NCI-H345 (cell line): ENCODE data around the gene SLC25A18.
"Not testable (repeated sequence)": the region's sequence is repeated elsewhere in the genome, so short reads cannot be mapped to it uniquely, and the experiment has no call there.

Source experiments
- DNase-seq: peaks from one replicate; lab custom pipeline; 2025; lab: John Stamatoyannopoulos, UW

SLC25A18 gene, protein sequence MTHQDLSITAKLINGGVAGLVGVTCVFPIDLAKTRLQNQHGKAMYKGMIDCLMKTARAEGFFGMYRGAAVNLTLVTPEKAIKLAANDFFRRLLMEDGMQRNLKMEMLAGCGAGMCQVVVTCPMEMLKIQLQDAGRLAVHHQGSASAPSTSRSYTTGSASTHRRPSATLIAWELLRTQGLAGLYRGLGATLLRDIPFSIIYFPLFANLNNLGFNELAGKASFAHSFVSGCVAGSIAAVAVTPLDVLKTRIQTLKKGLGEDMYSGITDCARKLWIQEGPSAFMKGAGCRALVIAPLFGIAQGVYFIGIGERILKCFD

GRCh38 chr22:17562906-17563870 lies at the start of gene SLC25A18:
Gene SLC25A18 (plus strand): TSS chr22:17563498. CDS start chr22:17579945, 16,447 bp downstream.
- no peak for DNase-seq

GRCh38 chr22:17513612-17514011 lies 49.7 kb upstream of the SLC25A18 start:
- no peak for DNase-seq

DNA sequence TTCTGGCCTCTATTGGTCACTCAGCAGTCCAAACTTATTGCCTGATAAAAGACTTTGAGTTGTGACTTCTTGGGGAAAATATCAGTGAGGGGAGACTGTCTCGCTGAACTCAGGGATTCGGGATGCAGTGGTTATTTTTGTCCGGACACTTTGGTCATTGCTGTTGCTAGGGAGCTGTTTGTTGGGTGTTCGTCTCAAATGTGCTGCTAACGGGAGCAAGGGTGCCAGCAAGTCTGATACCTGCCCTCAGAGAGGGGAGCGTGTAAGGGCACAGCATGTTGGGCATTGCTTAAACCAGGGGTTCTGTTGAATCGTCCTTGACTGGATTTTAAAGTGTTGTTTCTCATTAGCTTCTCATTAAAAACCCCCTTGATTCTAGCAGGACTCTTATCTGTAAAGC lies 49.2 kb upstream of the SLC25A18 start:
- no peak for DNase-seq

GRCh38 chr22:17518406-17518805 lies 44.9 kb upstream of the SLC25A18 start:
- DNase-seq = no peak

GRCh38 chr22:17521971-17522370 lies 41.3 kb upstream of the SLC25A18 start:
- DNase-seq = not testable (repeated sequence)

- no peak for DNase-seq
Measured at GRCh38 chr22:17523925-17524324, 39.4 kb upstream of the SLC25A18 start.

DNA sequence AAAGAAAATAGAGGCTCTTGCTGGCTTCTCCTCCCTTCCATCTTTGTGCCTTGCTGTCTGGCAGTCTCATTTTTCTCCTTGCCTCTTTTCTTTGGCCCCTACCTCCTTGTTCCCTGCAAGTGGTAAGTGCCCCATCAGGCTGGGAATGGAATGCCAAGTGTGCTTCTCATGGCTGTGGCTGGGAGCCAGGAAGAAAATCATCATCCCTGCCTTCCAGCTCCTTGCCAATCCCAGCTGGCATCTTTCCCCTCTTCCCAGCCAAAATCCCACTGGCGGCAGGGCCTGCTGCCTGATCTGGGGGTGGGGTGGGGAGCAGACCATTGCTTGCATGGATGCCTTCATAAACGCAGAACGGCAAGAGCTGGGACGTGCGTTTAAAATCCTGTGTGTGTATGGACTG lies 27.0 kb upstream of the SLC25A18 start:
- DNase-seq = no peak

- no peak for DNase-seq
Measured at GRCh38 chr22:17537155-17537554, 26.1 kb upstream of the SLC25A18 start.

GRCh38 chr22:17540481-17540880 lies 22.8 kb upstream of the SLC25A18 start:
- DNase-seq = no peak

DNA sequence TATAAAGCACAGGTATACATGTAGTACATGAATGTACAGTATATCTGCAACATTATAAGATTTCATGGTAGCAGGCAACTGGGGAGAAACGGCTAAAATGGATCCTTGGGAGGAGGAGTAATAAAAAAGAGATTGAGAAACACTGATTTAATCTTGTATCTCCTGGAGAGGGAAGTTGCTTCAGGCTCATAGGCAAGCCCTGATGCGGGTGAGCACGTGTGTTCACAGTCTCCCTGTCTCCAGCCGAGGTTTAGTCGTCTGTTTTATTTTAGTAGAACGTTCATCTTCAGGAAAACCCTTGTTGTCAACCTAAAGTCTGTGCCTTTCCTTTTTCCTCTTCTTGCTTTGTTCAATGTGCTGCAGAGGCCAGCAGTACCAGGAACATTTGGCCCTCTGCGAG lies 21.8 kb upstream of the SLC25A18 start:
- no peak for DNase-seq

GRCh38 chr22:17542452-17542851 lies 20.8 kb upstream of the SLC25A18 start:
- no peak for DNase-seq

DNA sequence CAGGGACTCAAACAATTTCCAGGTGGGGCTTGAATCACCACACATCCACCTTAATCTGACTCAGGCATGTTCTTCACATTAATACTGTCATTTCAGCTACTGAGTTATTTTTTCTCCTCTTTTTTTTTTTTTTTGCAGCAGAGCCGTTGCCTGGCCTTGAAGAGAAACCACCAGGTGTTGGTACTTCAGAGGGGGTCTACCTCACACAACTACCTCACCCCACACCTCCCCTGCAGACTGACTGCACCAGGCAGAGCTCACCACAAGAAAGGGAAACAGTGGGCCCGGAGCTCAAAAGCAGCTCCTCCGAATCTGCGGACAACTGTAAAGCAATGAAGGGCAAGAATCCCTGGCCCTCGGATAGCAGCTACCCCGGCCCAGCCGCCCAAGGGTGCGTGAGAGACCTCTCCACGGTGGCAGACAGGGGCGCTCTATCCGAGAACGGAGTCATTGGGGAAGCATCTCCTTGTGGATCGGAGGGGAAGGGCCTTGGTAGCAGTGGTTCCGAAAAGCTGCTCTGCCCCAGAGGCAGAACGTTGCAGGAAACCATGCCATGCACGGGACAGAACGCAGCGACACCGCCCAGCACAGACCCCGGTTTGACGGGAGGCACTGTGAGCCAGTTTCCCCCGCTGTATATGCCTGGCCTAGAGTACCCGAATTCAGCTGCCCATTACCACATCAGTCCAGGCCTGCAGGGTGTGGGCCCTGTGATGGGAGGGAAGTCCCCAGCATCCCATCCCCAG lies 15.1 kb upstream of the SLC25A18 start:
- no peak for DNase-seq

GRCh38 chr22:17548756-17549035 lies 14.6 kb upstream of the SLC25A18 start:
- no peak for DNase-seq

DNA sequence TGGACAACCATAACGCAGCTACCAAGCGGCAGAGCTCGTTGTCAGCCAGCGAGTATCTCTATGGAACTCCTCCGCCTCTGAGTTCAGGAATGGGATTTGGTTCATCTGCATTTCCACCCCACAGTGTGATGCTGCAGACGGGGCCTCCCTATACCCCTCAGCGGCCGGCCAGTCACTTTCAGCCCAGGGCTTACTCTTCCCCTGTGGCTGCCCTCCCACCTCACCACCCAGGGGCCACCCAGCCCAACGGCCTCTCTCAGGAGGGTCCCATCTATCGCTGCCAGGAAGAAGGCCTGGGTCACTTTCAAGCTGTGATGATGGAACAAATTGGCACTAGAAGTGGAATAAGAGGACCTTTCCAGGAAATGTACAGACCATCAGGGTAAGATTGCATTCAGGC lies 14.1 kb upstream of the SLC25A18 start:
- DNase-seq = no peak

DNA sequence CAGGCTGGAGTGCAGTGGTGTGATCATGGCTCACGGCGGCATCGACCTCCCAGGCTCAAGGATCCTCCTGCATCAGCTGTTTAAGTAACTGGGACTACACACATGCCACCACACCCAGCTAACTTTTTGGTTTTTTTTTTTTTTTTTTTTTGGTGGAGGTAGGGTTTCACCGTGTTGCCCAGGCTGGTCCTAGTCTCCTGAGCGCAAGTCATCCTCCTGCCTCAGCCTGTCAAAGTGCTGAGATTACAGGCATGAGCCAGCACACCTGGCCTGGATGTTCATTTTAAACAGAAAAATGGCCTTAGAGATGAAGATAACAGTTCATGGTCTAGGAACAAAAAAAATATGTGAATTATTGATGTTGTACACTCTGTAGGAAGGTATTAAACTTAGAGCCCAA lies 13.6 kb upstream of the SLC25A18 start:
- DNase-seq = no peak

DNA sequence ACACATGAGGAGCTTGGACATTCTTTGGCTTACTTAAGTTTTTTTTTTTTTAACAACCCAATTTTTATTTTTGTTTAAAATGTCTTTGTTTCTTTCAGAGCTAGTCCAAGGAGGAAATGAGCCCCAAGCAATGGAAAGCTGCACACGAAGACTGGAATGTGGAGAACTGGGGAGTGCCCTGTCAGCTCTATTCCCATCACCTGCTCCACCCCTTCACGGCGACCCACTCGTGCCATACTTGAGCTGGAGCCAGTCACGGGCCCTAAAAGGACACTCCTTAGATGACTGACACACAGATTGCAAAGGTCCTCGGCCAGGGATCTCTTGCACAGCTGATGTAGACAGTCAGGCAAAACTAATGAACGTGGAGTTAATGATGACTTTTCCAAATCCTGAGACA lies 10.6 kb upstream of the SLC25A18 start:
- no peak for DNase-seq

GRCh38 chr22:17554814-17555213 lies 8.5 kb upstream of the SLC25A18 start:
- no peak for DNase-seq

GRCh38 chr22:17559188-17559587 lies 4.1 kb upstream of the SLC25A18 start:
- no peak for DNase-seq

GRCh38 chr22:17563936-17564391 lies 666 bp downstream of the SLC25A18 start:
- DNase-seq = no peak

GRCh38 chr22:17566016-17566687 lies 2.9 kb downstream of the SLC25A18 start:
- DNase-seq = not testable (repeated sequence)

GRCh38 chr22:17566776-17567175 lies 3.5 kb downstream of the SLC25A18 start:
- DNase-seq = no peak

GRCh38 chr22:17569971-17570511 lies 6.7 kb downstream of the SLC25A18 start:
- DNase-seq = no peak
